Chondrocyte (in vitro differentiated cells): ENCODE data around the gene GSTT4. TPM values are rescaled to one million over a fixed set of nuclear protein-coding genes. Genes with fewer than 3 reads are reported as not detected.
"Not testable (repeated sequence)": the region's sequence is repeated elsewhere in the genome, so short reads cannot be mapped to it uniquely, and the experiment has no call there.

Experiments used
- DNase-seq: peaks from one replicate; pipeline ENCODE4 v3.0.0; 2021; ENCODE audit warnings: mixed read lengths, low spot score
- H3K27ac Mint-ChIP-seq: one replicate; pipeline ENCODE4 v1.8.0; 2021; ENCODE audit warnings: mild to moderate bottlenecking, moderate library complexity, mixed read lengths; ENCODE audit not compliant: unreplicated experiment
- H3K27me3 Mint-ChIP-seq: 2 replicates; pipeline ENCODE4 v1.8.0; 2021; ENCODE audit warnings: low read depth, mixed read lengths
- H3K36me3 Mint-ChIP-seq: 2 replicates; pipeline ENCODE4 v1.8.0; 2021; ENCODE audit warnings: low read depth, mixed read lengths
- H3K4me1 Mint-ChIP-seq: 2 replicates; pipeline ENCODE4 v1.8.0; 2021; ENCODE audit warnings: low read depth, mild to moderate bottlenecking, mixed read lengths
- H3K4me3 Mint-ChIP-seq: one replicate; pipeline ENCODE4 v1.8.0; 2021; ENCODE audit warnings: mild to moderate bottlenecking, moderate library complexity, mixed read lengths; ENCODE audit not compliant: unreplicated experiment
- H3K9me3 Mint-ChIP-seq: 2 replicates; pipeline ENCODE4 v1.8.0; 2021; ENCODE audit warnings: low read depth, mixed read lengths
- CTCF ChIP-seq: fragments of 200-600 bp; sonication (generic); IDR thresholded peaks from 2 replicates; pipeline ENCODE4 v1.5.0; 2021; ENCODE audit warnings: antibody characterized with exemption, mild to moderate bottlenecking, moderate library complexity
- total RNA-seq: library from RNA; stranded (reverse); gene quantifications from 3 replicates; pipeline ENCODE4 v1.2.1, GENCODE V29; 2021

Gene GSTT4
- total RNA-seq, 1 donor from 2014 or later = not detected

- Mint-ChIP-seq H3K36me3 (no peaks in the 10 kb centered on the region), H3K4me3 (no peak overlapping the region), H3K9me3 (no peaks in the 10 kb centered on the region), H3K4me1 (no peaks in the 10 kb centered on the region), H3K27ac (no peak overlapping the region), H3K27me3 (peaks cover under 1% of the 10 kb centered on the region)
- no peak for TF ChIP-seq CTCF
- no peak for DNase-seq
Measured at GRCh38 chr22:24002851-24003250, 2.4 kb downstream of the GSTT4 start.

- H3K4me1 Mint-ChIP-seq = no peaks in the 10 kb centered on the region
- no peak for TF ChIP-seq CTCF
- peaks cover 2% of the 10 kb centered on the region for H3K27me3 Mint-ChIP-seq
- DNase-seq = no peak
- no peak overlapping the region for H3K27ac Mint-ChIP-seq
- no peaks in the 10 kb centered on the region for H3K36me3 Mint-ChIP-seq
- no peaks in the 10 kb centered on the region for H3K9me3 Mint-ChIP-seq
- H3K4me3 Mint-ChIP-seq = no peak overlapping the region
Measured at GRCh38 chr22:24002272-24002671, 3.0 kb downstream of the GSTT4 start.

- Mint-ChIP-seq H3K27ac (no peak overlapping the region), H3K4me1 (no peaks in the 10 kb centered on the region), H3K27me3 (peaks cover 2% of the 10 kb centered on the region), H3K9me3 (no peaks in the 10 kb centered on the region), H3K4me3 (no peak overlapping the region), H3K36me3 (no peaks in the 10 kb centered on the region)
- no peak for DNase-seq
- TF ChIP-seq CTCF = no peak
Measured at GRCh38 chr22:24001314-24001713, 3.9 kb downstream of the GSTT4 start.

GRCh38 chr22:23999779-24000178 lies 5.5 kb downstream of the GSTT4 start:
- H3K9me3 Mint-ChIP-seq, DNase-seq, H3K36me3 Mint-ChIP-seq, H3K4me1 Mint-ChIP-seq, H3K27ac Mint-ChIP-seq, H3K27me3 Mint-ChIP-seq, H3K4me3 Mint-ChIP-seq: not testable (repeated sequence)

- no peak overlapping the region for H3K4me3 Mint-ChIP-seq
- no peaks in the 10 kb centered on the region for H3K9me3 Mint-ChIP-seq
- no peak for TF ChIP-seq CTCF
- DNase-seq = no peak
- H3K4me1 Mint-ChIP-seq = no peaks in the 10 kb centered on the region
- peaks cover 2% of the 10 kb centered on the region for H3K27me3 Mint-ChIP-seq
- H3K27ac Mint-ChIP-seq = no peak overlapping the region
- no peaks in the 10 kb centered on the region for H3K36me3 Mint-ChIP-seq
Measured at GRCh38 chr22:23997092-23997491, 8.2 kb downstream of the GSTT4 start.

GRCh38 chr22:23993581-23994177 lies 11.6 kb downstream of the GSTT4 start:
- not testable (repeated sequence) for DNase-seq

GRCh38 chr22:23993080-23993479 lies 12.2 kb downstream of the GSTT4 start:
- not testable (repeated sequence) for H3K27ac Mint-ChIP-seq, H3K27me3 Mint-ChIP-seq, DNase-seq, H3K9me3 Mint-ChIP-seq, H3K4me1 Mint-ChIP-seq, H3K4me3 Mint-ChIP-seq, H3K36me3 Mint-ChIP-seq

More at GRCh38 chr22:23993581-23994177, 11.6 kb downstream of the GSTT4 start:
- H3K4me3 Mint-ChIP-seq, H3K36me3 Mint-ChIP-seq, H3K9me3 Mint-ChIP-seq, H3K4me1 Mint-ChIP-seq, H3K27me3 Mint-ChIP-seq, H3K27ac Mint-ChIP-seq: not testable (repeated sequence)

GRCh38 chr22:23989583-23990244 lies 15.5 kb downstream of the GSTT4 start:
- not testable (repeated sequence) for DNase-seq, H3K4me1 Mint-ChIP-seq, H3K27me3 Mint-ChIP-seq, H3K9me3 Mint-ChIP-seq, H3K27ac Mint-ChIP-seq, H3K4me3 Mint-ChIP-seq, H3K36me3 Mint-ChIP-seq

- H3K27ac Mint-ChIP-seq, DNase-seq, H3K9me3 Mint-ChIP-seq, H3K27me3 Mint-ChIP-seq, H3K4me1 Mint-ChIP-seq, H3K4me3 Mint-ChIP-seq, H3K36me3 Mint-ChIP-seq: not testable (repeated sequence)
Measured at GRCh38 chr22:23986538-23987178, 18.6 kb downstream of the GSTT4 start.
